Neuronal stem cell (in vitro differentiated cells): ENCODE results near the gene MYO5C.

Experiments
- DNase-seq: peaks from one replicate; pipeline ENCODE4 v3.0.0-alpha.2; 2013; ENCODE audit warnings: low spot score
- H2AFZ ChIP-seq: one replicate; pipeline ENCODE4 v1.6.1; 2013; ENCODE audit warnings: mild to moderate bottlenecking, low read length, inconsistent platforms
- H2AK5ac ChIP-seq: 2 replicates; pipeline ENCODE4 v1.6.1; 2013; ENCODE audit warnings: low read depth, mild to moderate bottlenecking, inconsistent platforms, low read length, moderate library complexity, mixed read lengths
- H2BK120ac ChIP-seq: 2 replicates; pipeline ENCODE4 v1.6.1; 2013; ENCODE audit warnings: low read depth, mild to moderate bottlenecking, inconsistent platforms, low read length, moderate library complexity, mixed read lengths
- H2BK12ac ChIP-seq: one replicate; pipeline ENCODE4 v1.6.1; 2013; ENCODE audit warnings: low read length, inconsistent platforms
- H2BK15ac ChIP-seq: 2 replicates; pipeline ENCODE4 v1.6.1; 2013; ENCODE audit warnings: mild to moderate bottlenecking, low read length, inconsistent platforms, mixed read lengths
- H2BK5ac ChIP-seq: one replicate; pipeline ENCODE4 v1.6.1; 2013; ENCODE audit warnings: inconsistent platforms, mild to moderate bottlenecking, low read length, moderate library complexity
- H3K14ac ChIP-seq: one replicate; pipeline ENCODE4 v1.6.1; 2013; ENCODE audit warnings: low read length, inconsistent platforms
- H3K18ac ChIP-seq: 2 replicates; pipeline ENCODE4 v1.6.1; 2013; ENCODE audit warnings: low read length, inconsistent platforms
- H3K23ac ChIP-seq: 2 replicates; pipeline ENCODE4 v1.6.1; 2013; ENCODE audit warnings: low read depth, mild to moderate bottlenecking, mixed read lengths, low read length, inconsistent platforms; ENCODE audit not compliant: poor library complexity
- H3K27ac ChIP-seq: replicated peaks from 3 replicates; pipeline ENCODE4 v1.5.1; 2013; ENCODE audit warnings: low read length, inconsistent platforms
- H3K27me3 ChIP-seq, 3 experiments: 2 replicates each; pipeline ENCODE4 v1.6.1; 2013; ENCODE audit warnings: low read length in 3 of 3, mild to moderate bottlenecking in 2 of 3, inconsistent platforms in 1 of 3, low read depth in 1 of 3, mixed read lengths in 1 of 3, moderate library complexity in 1 of 3; ENCODE audit not compliant: control insufficient read depth in 3 of 3, insufficient read depth in 3 of 3
- H3K36me3 ChIP-seq, 2 donors: replicated peaks in 1 of 2; 2 replicates each; pipeline ENCODE4 v1.6.1; 2013; ENCODE audit warnings: low read length in 2 of 2; ENCODE audit not compliant: control insufficient read depth in 2 of 2, insufficient read depth in 2 of 2
- H3K4ac ChIP-seq: 2 replicates; pipeline ENCODE4 v1.6.1; 2013; ENCODE audit warnings: inconsistent platforms, mild to moderate bottlenecking, low read length, moderate library complexity
- H3K4me1 ChIP-seq, 2 donors: 1 replicate in 1 of 2; 2 replicates in 1 of 2; pipeline ENCODE4 v1.6.1; 2013; ENCODE audit warnings: low read length in 2 of 2, low read depth in 1 of 2; ENCODE audit not compliant: control insufficient read depth in 2 of 2, insufficient read depth in 1 of 2
- H3K4me2 ChIP-seq: one replicate; pipeline ENCODE4 v1.6.1; 2013; ENCODE audit warnings: mild to moderate bottlenecking, low read length, inconsistent platforms; ENCODE audit not compliant: insufficient read depth, poor library complexity, severe bottlenecking
- H3K4me3 ChIP-seq, 2 donors: 2 replicates each; pipeline ENCODE4 v1.5.1; 2013; ENCODE audit warnings: low read length in 2 of 2, mild to moderate bottlenecking in 2 of 2, inconsistent platforms in 1 of 2, moderate library complexity in 1 of 2
- H3K79me1 ChIP-seq: one replicate; pipeline ENCODE4 v1.6.1; 2013; ENCODE audit warnings: low read depth, mild to moderate bottlenecking, inconsistent platforms, low read length, moderate library complexity
- H3K9ac ChIP-seq: one replicate; pipeline ENCODE4 v1.6.1; 2013; ENCODE audit warnings: mild to moderate bottlenecking, low read depth, low read length, inconsistent platforms; ENCODE audit not compliant: poor library complexity
- H3K9me3 ChIP-seq, 2 donors: replicated peaks in 1 of 2; 2 replicates each; pipeline versions ENCODE3 to v1.6.1; 2013; ENCODE audit warnings: low read length in 2 of 2, mild to moderate bottlenecking in 2 of 2, inconsistent platforms in 1 of 2, low read depth in 1 of 2, mixed read lengths in 1 of 2, moderate library complexity in 1 of 2; ENCODE audit not compliant: control insufficient read depth in 2 of 2, insufficient read depth in 1 of 2
- H4K8ac ChIP-seq: one replicate; pipeline ENCODE4 v1.6.1; 2013; ENCODE audit warnings: low read depth, mild to moderate bottlenecking, inconsistent platforms, low read length, moderate library complexity
- H4K91ac ChIP-seq: one replicate; pipeline ENCODE4 v1.6.1; 2013; ENCODE audit warnings: low read length, low read depth, mild to moderate bottlenecking, inconsistent platforms; ENCODE audit not compliant: poor library complexity
- WGBS, 2 donors: extraction: QIAGEN DNeasy Blood & Tissue Kit; methylation state at CpG; one replicate each; pipeline ENCODE4 v1.1.7; 2013; ENCODE audit warnings: missing lambda C conversion rate in 2 of 2, mixed read lengths in 1 of 2; ENCODE audit not compliant: insufficient read length in 2 of 2, insufficient replicate concordance in 1 of 2; ENCODE audit errors: extremely low coverage in 2 of 2; 5-methylcytosine and 5-hydroxymethylcytosine counted together

MYO5C gene

DNA sequence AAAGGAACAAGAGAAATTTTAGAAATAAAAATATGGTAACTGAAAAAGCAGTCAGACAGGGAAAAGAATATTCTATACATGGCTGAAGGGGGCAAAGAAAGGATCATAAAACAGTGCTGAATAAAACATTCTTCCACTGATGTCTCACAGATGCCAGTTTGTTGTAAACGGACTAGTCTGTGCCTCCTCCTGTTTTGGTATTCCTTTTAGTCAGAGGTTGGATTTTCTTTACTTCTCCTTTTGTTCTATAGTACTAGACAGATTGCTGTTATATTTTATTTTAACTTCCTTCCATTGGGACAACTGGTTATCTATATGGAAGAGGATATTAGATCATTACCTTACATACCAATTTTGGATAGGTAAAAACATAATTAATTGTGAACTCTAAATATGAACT is 88.4 kb downstream of the MYO5C start:
- no peak overlapping the region for H3K4me2 ChIP-seq
- H3K9ac ChIP-seq: no peak overlapping the region
- H2BK15ac ChIP-seq: no peak overlapping the region
- no peaks in the 10 kb centered on the region for H3K4me1 ChIP-seq
- no peak overlapping the region for H2BK12ac ChIP-seq
- no peak for DNase-seq
- no peak overlapping the region for H4K8ac ChIP-seq
- no peak overlapping the region for H2AFZ ChIP-seq
- H4K91ac ChIP-seq: no peak overlapping the region
- H2BK5ac ChIP-seq: no peak overlapping the region
- no peak overlapping the region for H3K14ac ChIP-seq
- H3K27ac ChIP-seq: no peak overlapping the region
- no peak overlapping the region for H2BK120ac ChIP-seq
- H3K18ac ChIP-seq: no peak overlapping the region
- no peak overlapping the region for H3K4ac ChIP-seq
- peaks cover 2% of the 10 kb centered on the region for H3K79me1 ChIP-seq
- H3K36me3 ChIP-seq: peaks cover 19 to 28% of the 10 kb centered on the region in 2 donors
- no peak overlapping the region for H2AK5ac ChIP-seq
- WGBS, 2 donors: no CpG with 5 or more reads among the region's 1 CpG
- H3K27me3 ChIP-seq: peaks cover 0 to 2% (median 0%) of the 10 kb centered on the region in 3 experiments
- no peak overlapping the region for H3K4me3 ChIP-seq
- no peak overlapping the region for H3K23ac ChIP-seq
- no peaks in the 10 kb centered on the region for H3K9me3 ChIP-seq

DNA sequence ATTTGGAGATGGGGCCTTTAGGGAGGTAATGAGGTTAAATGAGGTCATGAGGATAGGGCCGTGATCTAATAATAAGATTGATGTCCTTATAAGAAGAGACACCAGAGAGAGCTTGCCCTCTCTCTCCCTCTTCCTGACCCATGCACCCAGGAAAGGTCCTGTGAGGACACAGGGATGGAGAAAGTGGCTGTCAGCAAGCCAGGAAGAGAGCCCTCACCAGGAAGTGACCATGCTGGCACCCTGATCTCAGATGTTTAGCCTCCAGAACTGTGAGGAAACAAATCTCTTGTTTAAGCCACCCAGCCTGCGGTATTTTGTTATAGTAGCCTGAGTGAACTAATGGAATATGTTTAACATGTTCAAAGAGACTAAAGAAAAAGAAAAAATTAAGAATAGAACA is 89.2 kb downstream of the MYO5C start:
- H3K4me2 ChIP-seq: no peak overlapping the region
- no peak overlapping the region for H2BK120ac ChIP-seq
- no peak overlapping the region for H2BK5ac ChIP-seq
- H3K9me3 ChIP-seq: no peaks in the 10 kb centered on the region
- no peak overlapping the region for H2BK15ac ChIP-seq
- no peak overlapping the region for H3K4ac ChIP-seq
- DNase-seq: no peak
- no peak overlapping the region for H2AFZ ChIP-seq
- no peak overlapping the region for H3K23ac ChIP-seq
- H2BK12ac ChIP-seq: no peak overlapping the region
- no peak overlapping the region for H4K8ac ChIP-seq
- no peak overlapping the region for H3K9ac ChIP-seq
- peak overlapping the region; percentile 38 for H3K14ac ChIP-seq
- no peak overlapping the region for H3K4me3 ChIP-seq
- no peak overlapping the region for H3K18ac ChIP-seq
- WGBS, 2 donors: no CpG with 5 or more reads among the region's 2 CpGs
- peaks cover 2% of the 10 kb centered on the region for H3K79me1 ChIP-seq
- no peak overlapping the region for H3K27ac ChIP-seq
- no peak overlapping the region for H2AK5ac ChIP-seq
- H3K4me1 ChIP-seq: no peaks in the 10 kb centered on the region
- H3K27me3 ChIP-seq: peaks cover 0 to 2% (median 0%) of the 10 kb centered on the region in 3 experiments
- peaks cover 15 to 22% of the 10 kb centered on the region in 2 donors for H3K36me3 ChIP-seq
- H4K91ac ChIP-seq: no peak overlapping the region

GRCh38 chr15:52204657-52205056 is 90.9 kb downstream of the MYO5C start:
- Histone ChIP-seq H2BK120ac (no peak overlapping the region), H4K8ac (no peak overlapping the region), H3K4me1 (no peaks in the 10 kb centered on the region), H3K36me3 (peaks cover 11 to 14% of the 10 kb centered on the region in 2 donors), H3K4me3 (no peak overlapping the region), H2BK12ac (no peak overlapping the region), H2BK15ac (no peak overlapping the region), H2AFZ (no peak overlapping the region), H3K9me3 (peaks cover 0 to 1% of the 10 kb centered on the region in 2 donors), H3K27ac (no peak overlapping the region), H3K79me1 (peaks cover 2% of the 10 kb centered on the region), H3K14ac (no peak overlapping the region), H3K18ac (no peak overlapping the region), H3K23ac (peak overlapping the region; percentile 29), H3K9ac (peak overlapping the region; percentile 78), H3K4me2 (no peak overlapping the region), H2BK5ac (peak overlapping the region; percentile 57), H4K91ac (no peak overlapping the region), H3K27me3 (peaks cover 0 to 2% (median 0%) of the 10 kb centered on the region in 3 experiments), H3K4ac (no peak overlapping the region), H2AK5ac (no peak overlapping the region)
- DNase-seq: no peak
- WGBS, 2 donors: no CpG with 5 or more reads among the region's 20 CpGs

- Histone ChIP-seq H3K9me3 (peaks cover 0 to 1% of the 10 kb centered on the region in 2 donors), H3K23ac (no peak overlapping the region), H3K79me1 (peaks cover 2% of the 10 kb centered on the region), H3K14ac (no peak overlapping the region), H3K9ac (no peak overlapping the region), H2BK12ac (no peak overlapping the region), H3K4me3 (no peak overlapping the region), H2BK15ac (no peak overlapping the region), H3K27me3 (no peaks in the 10 kb centered on the region), H2BK120ac (no peak overlapping the region), H4K91ac (no peak overlapping the region), H2AFZ (no peak overlapping the region), H3K4me1 (no peaks in the 10 kb centered on the region), H2BK5ac (no peak overlapping the region), H3K36me3 (peaks cover 6 to 14% of the 10 kb centered on the region in 2 donors), H3K18ac (no peak overlapping the region), H4K8ac (no peak overlapping the region), H3K4me2 (no peak overlapping the region), H3K4ac (no peak overlapping the region), H2AK5ac (no peak overlapping the region), H3K27ac (no peak overlapping the region)
- DNase-seq: no peak
- WGBS, 2 donors: no CpG with 5 or more reads among the region's 1 CpG
Measured at GRCh38 chr15:52200831-52201365, 94.7 kb downstream of the MYO5C start.
